GM19035 (cell line): ENCODE results near the gene OR2T35.
A peak's percentile ranks its signal among the peaks of the same experiment; 100 is the strongest.
"Not testable (repeated sequence)": the region's sequence is repeated elsewhere in the genome, so short reads cannot be mapped to it uniquely, and the experiment has no call there.

Experiments
- ATAC-seq: cut with Tn5 transposase; IDR thresholded peaks from one replicate; pipeline ENCODE4 v1.9.1; 2021; ENCODE audit not compliant: unreplicated experiment

The OR2T35 gene

GRCh38 chr1:248645178-248645577 lies at the start of gene OR2T35:
TSS of gene OR2T35 (minus strand) at chr1:248645278. CDS start at chr1:248639258, 6,020 bp downstream.
- ATAC-seq = not testable (repeated sequence)

- no peak for ATAC-seq
Observed at GRCh38 chr1:248691567-248692155, 46.6 kb upstream of the OR2T35 start.

GRCh38 chr1:248688527-248689298 lies 43.6 kb upstream of the OR2T35 start:
- ATAC-seq = peak; percentile 39

GRCh38 chr1:248686815-248687214 lies 41.7 kb upstream of the OR2T35 start:
- peak; percentile 86 for ATAC-seq

- ATAC-seq = no peak
Observed at GRCh38 chr1:248681651-248682050, 36.6 kb upstream of the OR2T35 start.

GRCh38 chr1:248670003-248670402 lies 24.9 kb upstream of the OR2T35 start:
- ATAC-seq = no peak

GRCh38 chr1:248663453-248664328 lies 18.6 kb upstream of the OR2T35 start:
- ATAC-seq = peak; percentile 96

- peak; percentile 62 for ATAC-seq
Observed at GRCh38 chr1:248656797-248657196, 11.7 kb upstream of the OR2T35 start.

- not testable (repeated sequence) for ATAC-seq
Observed at GRCh38 chr1:248655354-248655753, 10.3 kb upstream of the OR2T35 start, which contains the start of gene OR2T27. TSS of gene OR2T27 (minus strand) at chr1:248655528. CDS start at chr1:248650884, 4,644 bp downstream.

- not testable (repeated sequence) for ATAC-seq
Observed at GRCh38 chr1:248648770-248649536, 3.9 kb upstream of the OR2T35 start.

- peak; percentile 60 for ATAC-seq
Observed at GRCh38 chr1:248642971-248643651, 2.0 kb downstream of the OR2T35 start.

GRCh38 chr1:248641583-248641982 lies 3.5 kb downstream of the OR2T35 start:
- ATAC-seq = peak; percentile 30

GRCh38 chr1:248640906-248641305 lies 4.2 kb downstream of the OR2T35 start:
- ATAC-seq = peak; percentile 28

- peak; percentile 33 for ATAC-seq
Observed at GRCh38 chr1:248639652-248640051, 5.4 kb downstream of the OR2T35 start.

GRCh38 chr1:248636612-248637011 lies 8.5 kb downstream of the OR2T35 start:
- ATAC-seq = not testable (repeated sequence)

GRCh38 chr1:248634991-248635390 lies 10.1 kb downstream of the OR2T35 start, which contains the start of gene OR2T11:
TSS of gene OR2T11 (minus strand) at chr1:248635091. CDS start at chr1:248627128, 7,963 bp downstream.
- not testable (repeated sequence) for ATAC-seq

GRCh38 chr1:248631354-248632008 lies 13.6 kb downstream of the OR2T35 start:
- ATAC-seq = no peak

- no peak for ATAC-seq
Observed at GRCh38 chr1:248630551-248630950, 14.5 kb downstream of the OR2T35 start.
